ENCODE results near the gene CFAP299.

CFAP299 gene

GRCh38 chr4:80365928-80366327 is 30.4 kb downstream of the CFAP299 start:
- DNase-seq (ENCODE audit: low read depth): peak; percentile 73
- no peak overlapping the region for H3K4me3 ChIP-seq (ENCODE audit: control insufficient read depth, low read depth, low read length)
- TF ChIP-seq, protein P1, sequence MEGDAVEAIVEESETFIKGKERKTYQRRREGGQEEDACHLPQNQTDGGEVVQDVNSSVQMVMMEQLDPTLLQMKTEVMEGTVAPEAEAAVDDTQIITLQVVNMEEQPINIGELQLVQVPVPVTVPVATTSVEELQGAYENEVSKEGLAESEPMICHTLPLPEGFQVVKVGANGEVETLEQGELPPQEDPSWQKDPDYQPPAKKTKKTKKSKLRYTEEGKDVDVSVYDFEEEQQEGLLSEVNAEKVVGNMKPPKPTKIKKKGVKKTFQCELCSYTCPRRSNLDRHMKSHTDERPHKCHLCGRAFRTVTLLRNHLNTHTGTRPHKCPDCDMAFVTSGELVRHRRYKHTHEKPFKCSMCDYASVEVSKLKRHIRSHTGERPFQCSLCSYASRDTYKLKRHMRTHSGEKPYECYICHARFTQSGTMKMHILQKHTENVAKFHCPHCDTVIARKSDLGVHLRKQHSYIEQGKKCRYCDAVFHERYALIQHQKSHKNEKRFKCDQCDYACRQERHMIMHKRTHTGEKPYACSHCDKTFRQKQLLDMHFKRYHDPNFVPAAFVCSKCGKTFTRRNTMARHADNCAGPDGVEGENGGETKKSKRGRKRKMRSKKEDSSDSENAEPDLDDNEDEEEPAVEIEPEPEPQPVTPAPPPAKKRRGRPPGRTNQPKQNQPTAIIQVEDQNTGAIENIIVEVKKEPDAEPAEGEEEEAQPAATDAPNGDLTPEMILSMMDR (conservative IDR thresholded peaks at IDR 0.05; ENCODE audit: control insufficient read depth, insufficient read depth, low read depth, low read length): peak; percentile 76

DNA sequence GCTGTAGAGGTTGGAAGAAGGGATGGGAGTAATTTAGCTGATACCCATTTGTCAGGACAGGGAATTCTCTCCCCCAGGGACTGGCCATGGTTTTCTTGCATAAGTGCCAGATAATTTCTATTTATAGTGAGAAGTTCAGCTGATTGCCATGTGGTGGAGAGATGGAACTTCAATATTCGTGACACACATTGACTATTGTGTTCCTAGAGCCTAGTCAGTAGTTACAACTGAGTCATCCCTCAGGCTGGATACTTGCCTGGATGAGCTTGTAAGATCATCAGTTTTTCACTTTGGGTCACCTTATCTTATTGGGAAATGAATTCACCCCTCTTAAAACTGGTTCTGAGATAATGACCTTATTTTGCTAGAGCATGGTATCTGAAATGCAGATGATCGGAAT is 32.2 kb downstream of the CFAP299 start:
- no peak overlapping the region for H3K4me3 ChIP-seq (ENCODE audit: control insufficient read depth, low read depth, low read length)
- peak; percentile 81 for DNase-seq (ENCODE audit: low read depth)
- TF ChIP-seq, protein P1 (conservative IDR thresholded peaks at IDR 0.05; ENCODE audit: control insufficient read depth, insufficient read depth, low read depth, low read length): no peak

DNA sequence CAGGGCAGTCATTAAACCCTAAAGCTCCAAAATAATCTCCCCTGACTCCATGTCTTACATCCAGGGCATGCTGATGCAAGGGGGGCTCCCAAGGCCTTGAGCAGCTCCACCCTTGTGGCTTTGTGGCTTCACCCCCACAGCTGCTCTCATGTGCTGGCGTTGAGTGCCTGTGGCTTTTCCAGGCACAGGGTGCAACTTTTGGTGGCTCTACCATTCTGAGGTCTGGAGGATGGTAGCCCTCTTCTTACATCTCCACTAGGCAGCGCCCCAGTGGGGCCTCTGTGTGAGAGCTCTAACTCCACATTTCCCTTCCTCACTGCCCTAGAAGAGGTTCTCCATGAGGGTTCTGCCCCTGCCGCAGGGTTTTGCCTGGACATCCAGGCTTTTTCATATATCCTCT is 35.1 kb downstream of the CFAP299 start:
- no peak overlapping the region for H3K4me3 ChIP-seq (ENCODE audit: control insufficient read depth, low read depth, low read length)
- TF ChIP-seq, protein P1 (conservative IDR thresholded peaks at IDR 0.05; ENCODE audit: control insufficient read depth, insufficient read depth, low read depth, low read length): no peak
- DNase-seq (ENCODE audit: low read depth): no peak

GRCh38 chr4:80371046-80371445 is 35.5 kb downstream of the CFAP299 start:
- TF ChIP-seq, protein P1 (conservative IDR thresholded peaks at IDR 0.05; ENCODE audit: control insufficient read depth, insufficient read depth, low read depth, low read length): no peak
- no peak for DNase-seq (ENCODE audit: low read depth)
- no peak overlapping the region for H3K4me3 ChIP-seq (ENCODE audit: control insufficient read depth, low read depth, low read length)

- H3K4me3 ChIP-seq (ENCODE audit: control insufficient read depth, low read depth, low read length): no peak overlapping the region
- DNase-seq (ENCODE audit: low read depth): no peak
- TF ChIP-seq, protein P1 (conservative IDR thresholded peaks at IDR 0.05; ENCODE audit: control insufficient read depth, insufficient read depth, low read depth, low read length): no peak
These were observed 38.6 kb downstream of the CFAP299 start for GRCh38 chr4:80374180-80374579.

GRCh38 chr4:80382090-80382832 is 46.7 kb downstream of the CFAP299 start:
- TF ChIP-seq, protein P1 (conservative IDR thresholded peaks at IDR 0.05; ENCODE audit: control insufficient read depth, insufficient read depth, low read depth, low read length): no peak
- DNase-seq (ENCODE audit: low read depth): no peak
- no peak overlapping the region for H3K4me3 ChIP-seq (ENCODE audit: control insufficient read depth, low read depth, low read length)

Data from fibroblast of mammary gland (primary cell).